T-helper 1 cell treated with Interleukin-12 subunit alpha and Interleukin-12 subunit beta and Interleukin-4 antibody, amounts not matched to agents 30 μg/mL and 1 μg/mL, for 36 hours (primary cell): ENCODE data around the gene TNRC6B.

Experiments used
- H3K27ac Mint-ChIP-seq: one replicate; pipeline ENCODE4 v1.8.0; 2021; ENCODE audit warnings: mild to moderate bottlenecking, mixed read lengths
- H3K27me3 Mint-ChIP-seq: one replicate; pipeline ENCODE4 v1.8.0; 2021; ENCODE audit warnings: low read depth, mixed read lengths
- H3K36me3 Mint-ChIP-seq: one replicate; pipeline ENCODE4 v1.8.0; 2021; ENCODE audit warnings: low read depth, mixed read lengths
- H3K4me1 Mint-ChIP-seq: one replicate; pipeline ENCODE4 v1.8.0; 2021; ENCODE audit warnings: low read depth, mixed read lengths
- H3K4me3 Mint-ChIP-seq: one replicate; pipeline ENCODE4 v1.8.0; 2021; ENCODE audit warnings: mild to moderate bottlenecking, moderate library complexity, mixed read lengths
- H3K9me3 Mint-ChIP-seq: one replicate; pipeline ENCODE4 v1.8.0; 2021; ENCODE audit warnings: mixed read lengths

Gene TNRC6B

GRCh38 chr22:40314041-40314440, 136.3 kb downstream of the TNRC6B start:
- Mint-ChIP-seq H3K36me3 (peaks cover 60% of the 10 kb centered on the region), H3K27me3 (no peaks in the 10 kb centered on the region), H3K4me3 (no peak overlapping the region), H3K4me1 (peaks cover 8% of the 10 kb centered on the region), H3K9me3 (no peaks in the 10 kb centered on the region), H3K27ac (no peak overlapping the region)

- Mint-ChIP-seq H3K27me3 (no peaks in the 10 kb centered on the region), H3K36me3 (peaks cover 52% of the 10 kb centered on the region), H3K4me1 (peaks cover 39% of the 10 kb centered on the region), H3K27ac (no peak overlapping the region), H3K4me3 (no peak overlapping the region), H3K9me3 (no peaks in the 10 kb centered on the region)
Observed at GRCh38 chr22:40320687-40321086, 143.0 kb downstream of the TNRC6B start.

- peaks cover 45% of the 10 kb centered on the region for H3K4me1 Mint-ChIP-seq
- H3K27me3 Mint-ChIP-seq = no peaks in the 10 kb centered on the region
- H3K4me3 Mint-ChIP-seq = no peak overlapping the region
- H3K36me3 Mint-ChIP-seq = peaks cover 47% of the 10 kb centered on the region
- peak overlapping the region; percentile 58 for H3K27ac Mint-ChIP-seq
- no peaks in the 10 kb centered on the region for H3K9me3 Mint-ChIP-seq
Observed at GRCh38 chr22:40322021-40322420, 144.3 kb downstream of the TNRC6B start.

- H3K27ac Mint-ChIP-seq = peak overlapping the region; percentile 26
- H3K4me1 Mint-ChIP-seq = peaks cover 53% of the 10 kb centered on the region
- no peaks in the 10 kb centered on the region for H3K9me3 Mint-ChIP-seq
- H3K36me3 Mint-ChIP-seq = peaks cover 47% of the 10 kb centered on the region
- H3K4me3 Mint-ChIP-seq = no peak overlapping the region
- no peaks in the 10 kb centered on the region for H3K27me3 Mint-ChIP-seq
Observed at GRCh38 chr22:40322818-40323447, 145.2 kb downstream of the TNRC6B start.

GRCh38 chr22:40323681-40324171, 146.0 kb downstream of the TNRC6B start:
- peak overlapping the region; percentile 83 for H3K4me3 Mint-ChIP-seq

GRCh38 chr22:40324468-40325305, 147.0 kb downstream of the TNRC6B start:
- H3K9me3 Mint-ChIP-seq = no peaks in the 10 kb centered on the region
- H3K36me3 Mint-ChIP-seq = peaks cover 50% of the 10 kb centered on the region
- no peaks in the 10 kb centered on the region for H3K27me3 Mint-ChIP-seq
- H3K27ac Mint-ChIP-seq = peak overlapping the region; percentile 99
- H3K4me3 Mint-ChIP-seq = peak overlapping the region; percentile 83
- peaks cover 59% of the 10 kb centered on the region for H3K4me1 Mint-ChIP-seq

More at GRCh38 chr22:40323681-40324171, 146.0 kb downstream of the TNRC6B start:
- no peaks in the 10 kb centered on the region for H3K9me3 Mint-ChIP-seq
- peaks cover 59% of the 10 kb centered on the region for H3K4me1 Mint-ChIP-seq
- peaks cover 47% of the 10 kb centered on the region for H3K36me3 Mint-ChIP-seq
- H3K27ac Mint-ChIP-seq = peak overlapping the region; percentile 99
- H3K27me3 Mint-ChIP-seq = no peaks in the 10 kb centered on the region

GRCh38 chr22:40325315-40325714, 147.6 kb downstream of the TNRC6B start:
- Mint-ChIP-seq H3K4me3 (peak overlapping the region; percentile 83), H3K4me1 (peaks cover 64% of the 10 kb centered on the region), H3K36me3 (peaks cover 53% of the 10 kb centered on the region), H3K27ac (peak overlapping the region; percentile 99), H3K9me3 (no peaks in the 10 kb centered on the region), H3K27me3 (no peaks in the 10 kb centered on the region)

GRCh38 chr22:40326905-40327735, 149.4 kb downstream of the TNRC6B start:
- H3K9me3 Mint-ChIP-seq = no peaks in the 10 kb centered on the region
- H3K36me3 Mint-ChIP-seq = peaks cover 52% of the 10 kb centered on the region
- peak overlapping the region; percentile 15 for H3K27ac Mint-ChIP-seq
- no peak overlapping the region for H3K4me3 Mint-ChIP-seq
- peaks cover 72% of the 10 kb centered on the region for H3K4me1 Mint-ChIP-seq
- no peaks in the 10 kb centered on the region for H3K27me3 Mint-ChIP-seq

GRCh38 chr22:40328546-40329456, 151.1 kb downstream of the TNRC6B start:
- Mint-ChIP-seq H3K27me3 (no peaks in the 10 kb centered on the region), H3K4me3 (no peak overlapping the region), H3K9me3 (no peaks in the 10 kb centered on the region), H3K4me1 (peaks cover 78% of the 10 kb centered on the region), H3K27ac (no peak overlapping the region), H3K36me3 (peaks cover 49% of the 10 kb centered on the region)

- Mint-ChIP-seq H3K36me3 (peaks cover 50% of the 10 kb centered on the region), H3K27me3 (no peaks in the 10 kb centered on the region), H3K9me3 (no peaks in the 10 kb centered on the region), H3K27ac (no peak overlapping the region), H3K4me3 (no peak overlapping the region), H3K4me1 (peaks cover 77% of the 10 kb centered on the region)
Observed at GRCh38 chr22:40329466-40329865, 151.7 kb downstream of the TNRC6B start.

- Mint-ChIP-seq H3K27me3 (no peaks in the 10 kb centered on the region), H3K9me3 (no peaks in the 10 kb centered on the region), H3K27ac (peak overlapping the region; percentile 27), H3K4me1 (peaks cover 77% of the 10 kb centered on the region), H3K4me3 (no peak overlapping the region), H3K36me3 (peaks cover 51% of the 10 kb centered on the region)
Observed at GRCh38 chr22:40330086-40330485, 152.4 kb downstream of the TNRC6B start.

- peaks cover 51% of the 10 kb centered on the region for H3K36me3 Mint-ChIP-seq
- H3K27ac Mint-ChIP-seq = no peak overlapping the region
- H3K27me3 Mint-ChIP-seq = no peaks in the 10 kb centered on the region
- peaks cover 75% of the 10 kb centered on the region for H3K4me1 Mint-ChIP-seq
- H3K4me3 Mint-ChIP-seq = no peak overlapping the region
- H3K9me3 Mint-ChIP-seq = no peaks in the 10 kb centered on the region
Observed at GRCh38 chr22:40330615-40331014, 152.9 kb downstream of the TNRC6B start.

- no peak overlapping the region for H3K4me3 Mint-ChIP-seq
- no peaks in the 10 kb centered on the region for H3K9me3 Mint-ChIP-seq
- H3K27ac Mint-ChIP-seq = no peak overlapping the region
- H3K27me3 Mint-ChIP-seq = no peaks in the 10 kb centered on the region
- peaks cover 51% of the 10 kb centered on the region for H3K36me3 Mint-ChIP-seq
- peaks cover 75% of the 10 kb centered on the region for H3K4me1 Mint-ChIP-seq
Observed at GRCh38 chr22:40331706-40332105, 154.0 kb downstream of the TNRC6B start.
